ENCODE results near the gene SRRT. TPM values are rescaled to one million over a fixed set of nuclear protein-coding genes. Genes with fewer than 3 reads are reported as not detected.

Gene SRRT
- total and polyA plus RNA-seq, 2 donors: 31.2 to 69.9 TPM

DNA sequence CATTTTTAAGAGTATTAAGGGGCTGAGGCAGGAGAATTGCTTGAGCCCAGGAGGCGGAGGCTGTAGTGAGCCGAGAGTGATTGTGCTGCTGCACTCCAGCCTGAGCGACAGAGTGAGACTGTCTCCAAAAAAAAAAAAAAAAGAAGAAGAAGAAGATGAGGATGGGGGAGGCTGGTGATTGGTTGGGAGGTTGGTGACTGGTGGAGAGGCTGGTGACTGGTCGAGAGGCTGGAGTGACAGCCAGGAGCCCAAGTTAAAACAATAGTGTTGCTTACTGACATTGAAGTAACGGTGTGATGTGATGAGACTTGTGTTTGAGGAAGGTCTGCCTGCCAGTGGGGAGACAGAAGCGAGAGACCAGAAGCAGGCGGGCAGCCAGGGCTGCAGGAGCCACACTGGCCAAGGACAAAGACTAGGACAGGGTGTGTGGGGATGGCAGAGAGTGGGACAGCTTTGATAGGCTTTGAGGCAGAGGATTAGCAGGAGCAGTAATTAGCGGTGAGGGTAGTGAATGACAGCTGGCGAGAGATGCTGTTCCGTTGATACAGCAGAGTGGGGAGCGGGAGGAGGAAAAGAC lies 4.9 kb downstream of the SRRT start:
- Histone ChIP-seq H3K27ac (ENCODE audit: low read depth) (no peak overlapping the region), H3K36me3 (ENCODE audit: insufficient read depth) (peaks cover 8% of the 10 kb centered on the region), H3K4me1 (ENCODE audit: insufficient read depth) (no peaks in the 10 kb centered on the region), H3K4me3 (ENCODE audit: low read depth, low read length) (no peak overlapping the region)
- DNase-seq (ENCODE audit: extremely low spot score): no peak
- 84% methylated on average over 11 of the region's 11 CpGs for WGBS

GRCh38 chr7:100880645-100881044 lies 5.7 kb downstream of the SRRT start:
- 87% methylated on average over 7 of the region's 7 CpGs for WGBS
- peaks cover 8% of the 10 kb centered on the region for H3K36me3 ChIP-seq (ENCODE audit: insufficient read depth)
- H3K4me1 ChIP-seq (ENCODE audit: insufficient read depth): no peaks in the 10 kb centered on the region
- H3K4me3 ChIP-seq (ENCODE audit: low read depth, low read length): no peak overlapping the region
- DNase-seq (ENCODE audit: extremely low spot score): no peak
- no peak overlapping the region for H3K27ac ChIP-seq (ENCODE audit: low read depth)

DNA sequence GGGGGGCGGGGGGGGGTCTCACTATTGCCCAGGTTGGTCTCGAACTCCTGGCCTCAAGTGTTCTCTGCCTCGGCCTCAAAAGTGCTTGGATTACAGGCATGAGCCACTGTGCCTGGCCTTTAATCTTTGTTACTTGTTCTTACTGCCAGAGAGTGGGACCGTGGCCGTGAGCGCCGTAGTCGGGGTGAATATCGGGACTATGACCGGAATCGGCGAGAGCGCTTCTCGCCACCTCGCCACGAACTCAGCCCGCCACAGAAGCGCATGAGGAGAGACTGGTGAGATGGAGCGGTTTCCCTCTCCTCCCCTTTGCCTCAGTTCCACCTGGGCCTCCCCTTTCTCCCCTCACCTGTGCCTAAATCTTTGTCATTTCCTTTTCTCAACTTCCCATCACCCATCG lies 6.2 kb downstream of the SRRT start:
- WGBS: 96% methylated on average over 20 of the region's 20 CpGs
- Histone ChIP-seq H3K27ac (ENCODE audit: low read depth) (no peak overlapping the region), H3K36me3 (ENCODE audit: insufficient read depth) (peaks cover 8% of the 10 kb centered on the region), H3K4me1 (ENCODE audit: insufficient read depth) (no peaks in the 10 kb centered on the region), H3K4me3 (ENCODE audit: low read depth, low read length) (no peak overlapping the region)
- no peak for DNase-seq (ENCODE audit: extremely low spot score)

DNA sequence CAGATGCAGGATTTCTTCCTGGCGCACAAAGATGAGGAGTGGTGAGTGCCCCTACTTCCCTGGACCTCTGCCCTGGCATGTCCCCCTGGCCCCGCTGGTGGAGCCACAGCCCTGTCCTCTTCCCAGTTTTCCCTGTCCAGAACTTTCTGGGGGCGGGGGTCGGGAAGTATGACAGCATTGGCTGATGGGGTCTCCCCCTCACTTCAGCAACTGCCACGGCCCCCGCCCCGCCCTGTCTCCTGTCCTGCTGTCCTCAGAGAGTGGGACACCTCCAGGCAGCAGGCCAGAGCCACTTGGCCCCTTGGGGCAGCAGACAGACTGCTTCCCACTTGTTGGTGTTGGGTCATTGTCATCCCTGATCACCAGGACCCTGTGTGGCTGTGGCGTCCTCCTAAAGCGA lies 7.3 kb downstream of the SRRT start:
- DNase-seq (ENCODE audit: extremely low spot score): no peak
- Histone ChIP-seq H3K4me3 (ENCODE audit: low read depth, low read length) (no peak overlapping the region), H3K36me3 (ENCODE audit: insufficient read depth) (peaks cover 8% of the 10 kb centered on the region), H3K27ac (ENCODE audit: low read depth) (no peak overlapping the region), H3K4me1 (ENCODE audit: insufficient read depth) (no peaks in the 10 kb centered on the region)
- 94% methylated on average over 9 of the region's 9 CpGs for WGBS

- no peak overlapping the region for H3K27ac ChIP-seq (ENCODE audit: low read depth)
These were observed 8.1 kb downstream of the SRRT start for GRCh38 chr7:100882785-100883526.

GRCh38 chr7:100884736-100885439 lies 10.0 kb downstream of the SRRT start:
- no peak overlapping the region for H3K27ac ChIP-seq (ENCODE audit: low read depth)
- H3K4me3 ChIP-seq (ENCODE audit: low read depth, low read length): no peak overlapping the region
- no peak for DNase-seq (ENCODE audit: extremely low spot score)
- H3K36me3 ChIP-seq (ENCODE audit: insufficient read depth): peaks cover 8% of the 10 kb centered on the region
- WGBS: 86% methylated on average over 29 of the region's 29 CpGs
- H3K4me1 ChIP-seq (ENCODE audit: insufficient read depth): no peaks in the 10 kb centered on the region

More at GRCh38 chr7:100882785-100883526, 8.1 kb downstream of the SRRT start:
- 93% methylated on average over 24 of the region's 24 CpGs for WGBS
- DNase-seq (ENCODE audit: extremely low spot score): no peak
- no peak overlapping the region for H3K4me3 ChIP-seq (ENCODE audit: low read depth, low read length)
- H3K4me1 ChIP-seq (ENCODE audit: insufficient read depth): no peaks in the 10 kb centered on the region
- peaks cover 8% of the 10 kb centered on the region for H3K36me3 ChIP-seq (ENCODE audit: insufficient read depth)

DNA sequence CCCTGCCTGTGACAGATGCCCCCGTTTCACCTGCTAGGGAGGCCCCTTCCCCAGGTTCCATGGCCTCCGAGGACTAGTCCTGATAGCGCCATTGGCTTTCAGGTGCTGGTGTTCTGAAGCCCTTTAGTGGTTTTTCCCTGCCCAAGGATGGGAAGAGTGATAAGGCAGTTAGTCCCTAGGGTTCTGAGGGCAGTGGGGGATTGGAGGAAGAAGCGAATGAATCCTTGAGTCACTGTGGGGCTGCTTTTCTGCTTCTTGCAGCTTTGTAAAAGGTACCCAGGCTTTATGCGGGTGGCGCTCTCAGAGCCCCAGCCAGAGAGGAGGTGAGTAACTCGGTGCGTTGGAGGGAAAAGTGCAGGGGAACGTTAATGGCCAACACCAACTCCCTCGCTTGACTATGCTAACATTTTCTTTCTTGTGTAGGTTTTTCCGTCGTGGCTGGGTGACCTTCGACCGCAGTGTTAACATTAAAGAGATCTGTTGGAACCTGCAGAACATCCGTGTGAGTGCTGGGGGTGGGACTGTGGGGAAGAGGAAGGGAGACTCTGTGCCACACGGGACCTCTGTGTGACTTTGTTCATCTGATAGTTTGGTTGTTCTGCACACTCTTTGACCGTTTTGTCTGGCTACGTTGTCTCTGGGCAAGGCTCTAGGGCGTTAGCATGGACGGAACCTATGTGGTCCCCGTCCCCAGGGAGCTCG lies 10.7 kb downstream of the SRRT start:
- H3K36me3 ChIP-seq (ENCODE audit: insufficient read depth): peaks cover 8% of the 10 kb centered on the region
- H3K27ac ChIP-seq (ENCODE audit: low read depth): no peak overlapping the region
- no peak for DNase-seq (ENCODE audit: extremely low spot score)
- H3K4me1 ChIP-seq (ENCODE audit: insufficient read depth): no peaks in the 10 kb centered on the region
- no peak overlapping the region for H3K4me3 ChIP-seq (ENCODE audit: low read depth, low read length)
- WGBS: 81% methylated on average over 22 of the region's 22 CpGs

DNA sequence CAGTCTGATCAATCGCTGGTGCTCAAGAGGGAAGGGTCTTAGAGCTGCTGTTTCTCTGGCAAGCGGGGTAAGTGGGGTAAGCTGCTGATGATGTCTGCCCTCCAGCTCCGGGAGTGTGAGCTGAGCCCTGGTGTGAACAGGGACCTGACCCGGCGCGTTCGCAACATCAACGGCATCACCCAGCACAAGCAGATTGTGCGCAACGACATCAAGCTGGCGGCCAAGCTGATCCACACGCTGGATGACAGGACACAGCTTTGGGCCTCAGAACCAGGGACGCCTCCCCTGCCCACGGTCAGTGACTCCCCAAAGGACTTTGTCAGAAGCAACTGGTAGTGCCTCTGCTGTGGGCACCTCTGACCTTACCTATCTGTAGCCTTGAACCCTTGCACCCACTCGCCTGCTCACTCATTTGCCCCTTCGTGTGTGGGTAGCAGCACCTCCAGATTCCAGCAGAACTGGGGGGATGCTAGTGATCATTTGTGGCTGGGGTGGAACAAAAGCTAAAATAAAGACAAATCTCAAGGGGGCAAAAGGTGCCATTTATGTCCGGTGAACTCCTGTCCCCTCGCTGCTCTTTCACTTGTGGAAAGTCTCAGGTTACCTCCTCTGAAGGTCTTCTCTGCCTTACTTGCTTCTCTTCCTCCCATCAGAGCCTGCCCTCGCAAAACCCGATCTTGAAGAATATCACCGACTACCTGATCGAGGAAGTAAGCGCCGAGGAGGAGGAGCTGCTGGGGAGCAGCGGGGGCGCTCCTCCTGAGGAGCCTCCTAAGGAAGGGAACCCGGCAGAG lies 11.4 kb downstream of the SRRT start:
- Histone ChIP-seq H3K4me1 (ENCODE audit: insufficient read depth) (no peaks in the 10 kb centered on the region), H3K4me3 (ENCODE audit: low read depth, low read length) (no peak overlapping the region), H3K27ac (ENCODE audit: low read depth) (no peak overlapping the region), H3K36me3 (ENCODE audit: insufficient read depth) (peaks cover 8% of the 10 kb centered on the region)
- DNase-seq (ENCODE audit: extremely low spot score): no peak
- 84% methylated on average over 27 of the region's 27 CpGs for WGBS

- peaks cover 8% of the 10 kb centered on the region for H3K36me3 ChIP-seq (ENCODE audit: insufficient read depth)
- no peak overlapping the region for H3K27ac ChIP-seq (ENCODE audit: low read depth)
- no peak for DNase-seq (ENCODE audit: extremely low spot score)
- H3K4me1 ChIP-seq (ENCODE audit: insufficient read depth): no peaks in the 10 kb centered on the region
- WGBS: 78% methylated on average over 25 of the region's 25 CpGs
- no peak overlapping the region for H3K4me3 ChIP-seq (ENCODE audit: low read depth, low read length)
These were observed 12.1 kb downstream of the SRRT start for GRCh38 chr7:100886936-100887515.

DNA sequence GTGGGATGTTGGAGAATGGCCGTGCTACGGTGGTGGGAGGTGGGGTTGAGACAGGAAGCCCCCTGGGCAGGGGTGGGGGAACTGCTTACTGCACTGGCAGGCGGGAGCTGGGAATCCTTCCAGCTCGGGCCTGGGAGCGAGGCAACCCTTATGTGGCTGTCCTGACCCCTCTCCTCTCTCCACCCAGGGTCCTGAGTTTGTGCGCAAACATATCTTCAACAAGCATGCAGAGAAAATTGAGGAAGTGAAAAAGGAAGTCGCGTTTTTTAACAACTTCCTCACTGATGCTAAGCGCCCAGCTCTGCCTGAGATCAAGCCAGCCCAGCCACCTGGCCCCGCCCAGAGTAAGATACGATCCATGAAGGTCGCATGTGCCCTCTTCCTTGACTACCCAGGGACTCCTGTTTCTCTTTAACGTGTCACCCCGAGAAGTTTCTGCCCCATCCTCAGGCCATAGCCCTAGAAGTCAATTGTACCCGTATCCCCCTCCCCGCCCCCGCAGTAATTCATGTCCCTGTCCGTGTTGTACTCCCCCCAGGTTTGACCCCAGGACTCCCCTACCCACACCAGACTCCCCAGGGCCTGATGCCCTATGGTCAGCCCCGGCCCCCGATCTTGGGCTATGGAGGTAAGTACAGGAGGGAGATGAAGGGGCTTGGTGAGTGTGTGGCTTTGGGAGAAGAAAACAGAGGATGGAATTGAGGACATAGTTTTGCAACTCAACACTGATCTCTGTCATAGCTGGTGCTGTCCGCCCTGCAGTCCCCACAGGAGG lies 12.8 kb downstream of the SRRT start:
- DNase-seq (ENCODE audit: extremely low spot score): no peak
- Histone ChIP-seq H3K27ac (ENCODE audit: low read depth) (no peak overlapping the region), H3K4me3 (ENCODE audit: low read depth, low read length) (no peak overlapping the region), H3K4me1 (ENCODE audit: insufficient read depth) (no peaks in the 10 kb centered on the region), H3K36me3 (ENCODE audit: insufficient read depth) (peaks cover 5% of the 10 kb centered on the region)
- WGBS: 61% methylated on average over 21 of the region's 21 CpGs

- Histone ChIP-seq H3K4me1 (ENCODE audit: insufficient read depth) (no peaks in the 10 kb centered on the region), H3K27ac (ENCODE audit: low read depth) (peak overlapping the region; percentile 62), H3K4me3 (ENCODE audit: low read depth, low read length) (peak overlapping the region; percentile 56), H3K36me3 (ENCODE audit: insufficient read depth) (peaks cover 2% of the 10 kb centered on the region)
- DNase-seq (ENCODE audit: extremely low spot score): no peak
- 72% methylated on average over 18 of the region's 18 CpGs for WGBS
These were observed 13.5 kb downstream of the SRRT start for GRCh38 chr7:100888291-100888987.
